ENCODE data around the gene IKZF5.

IKZF5 gene

GRCh38 chr10:123007558-123008354, 839 bp downstream of the IKZF5 start:
- peak overlapping the region; percentile 93 for H3K4me3 ChIP-seq (ENCODE audit: low read depth, low read length)
- DNase-seq (ENCODE audit: low read depth), result no peak
- no peak for TF ChIP-seq CTCF (IDR thresholded peaks at IDR 0.05; ENCODE audit: control insufficient read depth, extremely low read depth, insufficient read depth)

GRCh38 chr10:123004298-123004697, 4.3 kb downstream of the IKZF5 start:
- H3K4me3 ChIP-seq (ENCODE audit: low read depth, low read length), result no peak overlapping the region
- DNase-seq (ENCODE audit: low read depth), result no peak
- TF ChIP-seq CTCF (IDR thresholded peaks at IDR 0.05; ENCODE audit: control insufficient read depth, extremely low read depth, insufficient read depth), result no peak

- no peak for DNase-seq (ENCODE audit: low read depth)
- TF ChIP-seq CTCF (IDR thresholded peaks at IDR 0.05; ENCODE audit: control insufficient read depth, extremely low read depth, insufficient read depth), result no peak
- no peak overlapping the region for H3K4me3 ChIP-seq (ENCODE audit: low read depth, low read length)
Measured at GRCh38 chr10:123001370-123001769, 7.2 kb downstream of the IKZF5 start.

- no peak for DNase-seq (ENCODE audit: low read depth)
Measured at GRCh38 chr10:123000155-123000554, 8.4 kb downstream of the IKZF5 start.

GRCh38 chr10:122999347-122999746, 9.2 kb downstream of the IKZF5 start:
- TF ChIP-seq CTCF (IDR thresholded peaks at IDR 0.05; ENCODE audit: control insufficient read depth, extremely low read depth, insufficient read depth), result no peak
- no peak overlapping the region for H3K4me3 ChIP-seq (ENCODE audit: low read depth, low read length)
- no peak for DNase-seq (ENCODE audit: low read depth)

More at GRCh38 chr10:123000155-123000554, 8.4 kb downstream of the IKZF5 start:
- no peak for TF ChIP-seq CTCF (IDR thresholded peaks at IDR 0.05; ENCODE audit: control insufficient read depth, extremely low read depth, insufficient read depth)
- no peak overlapping the region for H3K4me3 ChIP-seq (ENCODE audit: low read depth, low read length)

- DNase-seq (ENCODE audit: low read depth), result no peak
- TF ChIP-seq CTCF (IDR thresholded peaks at IDR 0.05; ENCODE audit: control insufficient read depth, extremely low read depth, insufficient read depth), result no peak
- H3K4me3 ChIP-seq (ENCODE audit: low read depth, low read length), result no peak overlapping the region
Measured at GRCh38 chr10:122998934-122999333, 9.7 kb downstream of the IKZF5 start.

Measured in LNCaP clone FGC (cell line).